Fibroblast of pulmonary artery (primary cell): ENCODE data around the gene ABCA12.
"Not testable (repeated sequence)": the region's sequence is repeated elsewhere in the genome, so short reads cannot be mapped to it uniquely, and the experiment has no call there.

ENCODE experiments used
- DNase-seq: peaks from one replicate; pipeline ENCODE4 v3.0.0-alpha.2; 2010; ENCODE audit warnings: low read depth
- H3K4me3 ChIP-seq: replicated peaks from 2 replicates; pipeline ENCODE4 v1.5.1; 2011; ENCODE audit warnings: low read depth, mild to moderate bottlenecking, control low read depth, low read length, moderate library complexity
- CTCF ChIP-seq: IDR thresholded peaks from 2 replicates; pipeline ENCODE4 v1.5.1; 2011; ENCODE audit warnings: mild to moderate bottlenecking, control low read depth, low read length, inconsistent platforms; ENCODE audit errors: missing control alignments

Gene ABCA12

GRCh38 chr2:215138479-215138878, at the start of gene ABCA12:
TSS of gene ABCA12 (minus strand) at chr2:215138626. CDS start at chr2:215138208, 418 bp downstream.
- H3K4me3 ChIP-seq: no peak within 1 kb of the TSS
- TF ChIP-seq CTCF: no peak
- DNase-seq: no peak

GRCh38 chr2:215188078-215188477, 49.7 kb upstream of the ABCA12 start:
- no peak for TF ChIP-seq CTCF
- no peak overlapping the region for H3K4me3 ChIP-seq
- peak; percentile 44 for DNase-seq

GRCh38 chr2:215186021-215186420, 47.6 kb upstream of the ABCA12 start:
- DNase-seq: no peak
- H3K4me3 ChIP-seq: no peak overlapping the region
- TF ChIP-seq CTCF: no peak

- TF ChIP-seq CTCF: no peak
- H3K4me3 ChIP-seq: no peak overlapping the region
- no peak for DNase-seq
Measured at GRCh38 chr2:215178121-215178520, 39.7 kb upstream of the ABCA12 start.

- no peak for TF ChIP-seq CTCF
- H3K4me3 ChIP-seq: no peak overlapping the region
- DNase-seq: no peak
Measured at GRCh38 chr2:215171796-215172195, 33.4 kb upstream of the ABCA12 start.

GRCh38 chr2:215171151-215171550, 32.7 kb upstream of the ABCA12 start:
- H3K4me3 ChIP-seq: peak overlapping the region; percentile 27
- TF ChIP-seq CTCF: no peak
- DNase-seq: peak; percentile 6

GRCh38 chr2:215166505-215166904, 28.1 kb upstream of the ABCA12 start:
- not testable (repeated sequence) for DNase-seq, H3K4me3 ChIP-seq

- not testable (repeated sequence) for H3K4me3 ChIP-seq, DNase-seq
Measured at GRCh38 chr2:215163319-215163718, 24.9 kb upstream of the ABCA12 start.
